ENCODE measurements around the gene C1QTNF2.
A peak's percentile ranks its signal among the peaks of the same experiment; 100 is the strongest.

The C1QTNF2 gene

GRCh38 chr5:160369990-160370712 is at the start of gene C1QTNF2:
Gene C1QTNF2, minus strand, starts transcription at chr5:160370626. Its CDS starts 15,615 bp downstream, at chr5:160355011.
- H3K27me3 ChIP-seq (ENCODE audit: insufficient read depth, poor library complexity, severe bottlenecking): peaks cover 10% of the 10 kb centered on the region
- H3K27ac ChIP-seq (ENCODE audit: poor library complexity, severe bottlenecking): no peak within 1 kb of the TSS
- TF ChIP-seq, protein P1, sequence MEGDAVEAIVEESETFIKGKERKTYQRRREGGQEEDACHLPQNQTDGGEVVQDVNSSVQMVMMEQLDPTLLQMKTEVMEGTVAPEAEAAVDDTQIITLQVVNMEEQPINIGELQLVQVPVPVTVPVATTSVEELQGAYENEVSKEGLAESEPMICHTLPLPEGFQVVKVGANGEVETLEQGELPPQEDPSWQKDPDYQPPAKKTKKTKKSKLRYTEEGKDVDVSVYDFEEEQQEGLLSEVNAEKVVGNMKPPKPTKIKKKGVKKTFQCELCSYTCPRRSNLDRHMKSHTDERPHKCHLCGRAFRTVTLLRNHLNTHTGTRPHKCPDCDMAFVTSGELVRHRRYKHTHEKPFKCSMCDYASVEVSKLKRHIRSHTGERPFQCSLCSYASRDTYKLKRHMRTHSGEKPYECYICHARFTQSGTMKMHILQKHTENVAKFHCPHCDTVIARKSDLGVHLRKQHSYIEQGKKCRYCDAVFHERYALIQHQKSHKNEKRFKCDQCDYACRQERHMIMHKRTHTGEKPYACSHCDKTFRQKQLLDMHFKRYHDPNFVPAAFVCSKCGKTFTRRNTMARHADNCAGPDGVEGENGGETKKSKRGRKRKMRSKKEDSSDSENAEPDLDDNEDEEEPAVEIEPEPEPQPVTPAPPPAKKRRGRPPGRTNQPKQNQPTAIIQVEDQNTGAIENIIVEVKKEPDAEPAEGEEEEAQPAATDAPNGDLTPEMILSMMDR (IDR thresholded peaks at IDR 0.05; ENCODE audit: poor library complexity, severe bottlenecking): no peak
- DNase-seq (ENCODE audit: low spot score) (no peak), ATAC-seq (ENCODE audit: low read depth) (peak; percentile 84)
- H3K9me3 ChIP-seq (ENCODE audit: severe bottlenecking): no peaks in the 10 kb centered on the region
- H3K4me1 ChIP-seq (ENCODE audit: insufficient read depth, poor library complexity, severe bottlenecking): no peaks in the 10 kb centered on the region
- no peaks in the 10 kb centered on the region for H3K36me3 ChIP-seq (ENCODE audit: low read depth)
- peak within 1 kb of the TSS; percentile 34 for H3K4me3 ChIP-seq (ENCODE audit: severe bottlenecking)

GRCh38 chr5:160420331-160420610 is 49.8 kb upstream of the C1QTNF2 start:
- no peak overlapping the region for H3K27ac ChIP-seq (ENCODE audit: poor library complexity, severe bottlenecking)
- no peak overlapping the region for H3K4me3 ChIP-seq (ENCODE audit: severe bottlenecking)
- no peaks in the 10 kb centered on the region for H3K9me3 ChIP-seq (ENCODE audit: severe bottlenecking)
- DNase-seq (ENCODE audit: low spot score) (no peak), ATAC-seq (ENCODE audit: low read depth) (no peak)
- H3K36me3 ChIP-seq (ENCODE audit: low read depth): peaks cover 34% of the 10 kb centered on the region
- H3K4me1 ChIP-seq (ENCODE audit: insufficient read depth, poor library complexity, severe bottlenecking): peaks cover 43% of the 10 kb centered on the region
- H3K27me3 ChIP-seq (ENCODE audit: insufficient read depth, poor library complexity, severe bottlenecking): no peaks in the 10 kb centered on the region
- TF ChIP-seq, protein P1 (IDR thresholded peaks at IDR 0.05; ENCODE audit: poor library complexity, severe bottlenecking): no peak

GRCh38 chr5:160419458-160420330 is 49.3 kb upstream of the C1QTNF2 start:
- DNase-seq (ENCODE audit: low spot score): no peak
- peaks cover 34% of the 10 kb centered on the region for H3K36me3 ChIP-seq (ENCODE audit: low read depth)
- peak overlapping the region; percentile 75 for H3K4me3 ChIP-seq (ENCODE audit: severe bottlenecking)
- peak overlapping the region; percentile 63 for H3K27ac ChIP-seq (ENCODE audit: poor library complexity, severe bottlenecking)
- no peaks in the 10 kb centered on the region for H3K9me3 ChIP-seq (ENCODE audit: severe bottlenecking)
- H3K27me3 ChIP-seq (ENCODE audit: insufficient read depth, poor library complexity, severe bottlenecking): no peaks in the 10 kb centered on the region
- TF ChIP-seq, protein P1 (IDR thresholded peaks at IDR 0.05; ENCODE audit: poor library complexity, severe bottlenecking): no peak
- ATAC-seq (ENCODE audit: low read depth): no peak
- peaks cover 41% of the 10 kb centered on the region for H3K4me1 ChIP-seq (ENCODE audit: insufficient read depth, poor library complexity, severe bottlenecking)

GRCh38 chr5:160418561-160419457 is 48.4 kb upstream of the C1QTNF2 start, which contains the start of gene SLU7:
Gene SLU7, minus strand, starts transcription at chr5:160419081. Its CDS starts 3,787 bp downstream, at chr5:160415294.
- ATAC-seq (ENCODE audit: low read depth) (peak; percentile 69), DNase-seq (ENCODE audit: low spot score) (peak; percentile 96)
- TF ChIP-seq, protein P1 (IDR thresholded peaks at IDR 0.05; ENCODE audit: poor library complexity, severe bottlenecking): no peak
- no peaks in the 10 kb centered on the region for H3K27me3 ChIP-seq (ENCODE audit: insufficient read depth, poor library complexity, severe bottlenecking)
- H3K9me3 ChIP-seq (ENCODE audit: severe bottlenecking): no peaks in the 10 kb centered on the region
- peaks cover 32% of the 10 kb centered on the region for H3K4me1 ChIP-seq (ENCODE audit: insufficient read depth, poor library complexity, severe bottlenecking)
- peak within 1 kb of the TSS; percentile 63 for H3K27ac ChIP-seq (ENCODE audit: poor library complexity, severe bottlenecking)
- H3K4me3 ChIP-seq (ENCODE audit: severe bottlenecking): peak within 1 kb of the TSS; percentile 75
- H3K36me3 ChIP-seq (ENCODE audit: low read depth): peaks cover 34% of the 10 kb centered on the region

Measured in RWPE2 (cell line).